ENCODE measurements around the gene RAB18. TPM values are rescaled to one million over a fixed set of nuclear protein-coding genes. Genes with fewer than 3 reads are reported as not detected.

RAB18 gene
- polyA plus RNA-seq, 1 donor (not counting 4 experiments of a cell fraction or from before 2014, with no cell fraction given), result 179 TPM

GRCh38 chr10:27540672-27541071, 36.6 kb downstream of the RAB18 start:
- H3K27me3 ChIP-seq (ENCODE audit: control insufficient read depth, extremely low read depth, insufficient read depth, low read length), result no peaks in the 10 kb centered on the region
- FAIRE-seq (no peak), DNase-seq (ENCODE audit: low read depth, low spot score) (no peak)
- no peak overlapping the region for H2AFZ ChIP-seq (ENCODE audit: control insufficient read depth, low read length)
- H4K20me1 ChIP-seq (ENCODE audit: control insufficient read depth, extremely low read depth, insufficient read depth, low read length), result no peaks in the 10 kb centered on the region
- peaks cover 5 to 17% of the 10 kb centered on the region in 2 experiments for H3K36me3 ChIP-seq (ENCODE audit: control insufficient read depth in 2 of 2, extremely low read depth in 1 of 2, insufficient read depth in 2 of 2, low read length in 2 of 2)
- no peak for TF ChIP-seq EZH2 (IDR thresholded peaks at IDR 0.05; ENCODE audit: low read length)
- TF ChIP-seq, protein P1, sequence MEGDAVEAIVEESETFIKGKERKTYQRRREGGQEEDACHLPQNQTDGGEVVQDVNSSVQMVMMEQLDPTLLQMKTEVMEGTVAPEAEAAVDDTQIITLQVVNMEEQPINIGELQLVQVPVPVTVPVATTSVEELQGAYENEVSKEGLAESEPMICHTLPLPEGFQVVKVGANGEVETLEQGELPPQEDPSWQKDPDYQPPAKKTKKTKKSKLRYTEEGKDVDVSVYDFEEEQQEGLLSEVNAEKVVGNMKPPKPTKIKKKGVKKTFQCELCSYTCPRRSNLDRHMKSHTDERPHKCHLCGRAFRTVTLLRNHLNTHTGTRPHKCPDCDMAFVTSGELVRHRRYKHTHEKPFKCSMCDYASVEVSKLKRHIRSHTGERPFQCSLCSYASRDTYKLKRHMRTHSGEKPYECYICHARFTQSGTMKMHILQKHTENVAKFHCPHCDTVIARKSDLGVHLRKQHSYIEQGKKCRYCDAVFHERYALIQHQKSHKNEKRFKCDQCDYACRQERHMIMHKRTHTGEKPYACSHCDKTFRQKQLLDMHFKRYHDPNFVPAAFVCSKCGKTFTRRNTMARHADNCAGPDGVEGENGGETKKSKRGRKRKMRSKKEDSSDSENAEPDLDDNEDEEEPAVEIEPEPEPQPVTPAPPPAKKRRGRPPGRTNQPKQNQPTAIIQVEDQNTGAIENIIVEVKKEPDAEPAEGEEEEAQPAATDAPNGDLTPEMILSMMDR (optimal IDR thresholded peaks at IDR 0.05 in 1 of 3, IDR thresholded peaks at IDR 0.05 in 1 of 3, conservative IDR thresholded peaks at IDR 0.05 in 1 of 3; ENCODE audit: extremely low read depth in 1 of 3, insufficient read depth in 2 of 3, low read length in 3 of 3), result no peak
- no peak overlapping the region for H3K4me3 ChIP-seq (ENCODE audit: control insufficient read depth in 2 of 3, extremely low read depth in 1 of 3, insufficient read depth in 2 of 3, low read depth in 1 of 3, low read length in 3 of 3)
- H3K4me2 ChIP-seq (ENCODE audit: control insufficient read depth, extremely low read depth, insufficient read depth, low read depth, low read length), result no peak overlapping the region
- no peak overlapping the region for H3K9ac ChIP-seq (ENCODE audit: control insufficient read depth, extremely low read depth, insufficient read depth, low read length)
- H3K9me3 ChIP-seq (ENCODE audit: control insufficient read depth, low read depth, low read length), result no peaks in the 10 kb centered on the region
- no peak overlapping the region for H3K27ac ChIP-seq (ENCODE audit: control insufficient read depth, insufficient read depth, low read length)
- peaks cover 2% of the 10 kb centered on the region for H3K79me2 ChIP-seq (ENCODE audit: control insufficient read depth, insufficient read depth, low read length)
- dilution Hi-C loops (cut with MboI; ENCODE audit: extremely low pct_ligation_motif_present, low sequenced_read_pairs), result no loop called here
- peaks cover 4% of the 10 kb centered on the region for H3K4me1 ChIP-seq (ENCODE audit: control insufficient read depth, extremely low read depth, insufficient read depth, low read length)
- no peaks in the 10 kb centered on the region for H3K9me1 ChIP-seq (ENCODE audit: control insufficient read depth, extremely low read depth, insufficient read depth, low read length)

DNA sequence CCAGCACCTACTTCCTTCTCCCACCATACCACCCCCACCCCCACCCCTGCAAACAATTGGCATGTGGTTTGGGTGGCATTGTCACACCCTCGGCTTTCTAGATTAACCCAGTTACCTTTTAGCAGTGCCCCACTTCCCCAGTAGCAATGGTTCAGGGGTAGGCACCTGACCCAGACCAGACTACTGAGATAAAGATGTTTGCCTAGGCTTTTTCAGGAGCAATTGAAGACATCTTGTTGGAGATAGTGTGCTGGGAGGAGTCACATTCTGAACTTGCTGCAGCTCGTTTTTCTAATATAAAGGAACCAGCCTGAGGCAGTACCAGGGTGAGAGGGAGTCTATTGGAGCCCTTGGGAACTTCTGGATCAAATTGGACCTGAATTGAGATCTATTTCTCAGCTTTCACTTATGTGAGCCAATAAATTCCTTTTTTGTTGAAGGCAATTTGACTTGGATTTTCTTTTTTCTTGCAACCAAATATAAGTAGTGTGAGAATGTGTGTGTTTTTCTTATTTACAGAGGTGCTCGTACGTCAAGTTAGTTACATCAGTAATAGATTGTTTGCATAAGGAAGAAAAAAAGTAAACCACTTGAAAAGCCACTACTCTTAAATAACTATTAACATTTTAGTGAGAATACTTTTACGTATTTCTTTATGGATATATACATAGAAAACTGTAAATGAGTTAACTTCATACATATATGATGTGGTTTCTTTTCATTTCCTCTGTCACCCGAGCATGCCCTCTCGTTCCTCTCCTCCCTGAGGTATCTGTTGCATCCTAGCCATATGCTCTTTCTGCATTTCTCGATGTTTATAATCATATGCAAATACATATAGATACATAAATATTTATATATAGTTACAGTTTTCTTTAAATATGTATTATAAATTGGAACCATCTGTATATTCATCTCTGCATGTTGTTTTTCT, 38.0 kb downstream of the RAB18 start:
- Histone ChIP-seq H3K27me3 (ENCODE audit: control insufficient read depth, extremely low read depth, insufficient read depth, low read length) (no peaks in the 10 kb centered on the region), H2AFZ (ENCODE audit: control insufficient read depth, low read length) (no peak overlapping the region), H4K20me1 (ENCODE audit: control insufficient read depth, extremely low read depth, insufficient read depth, low read length) (no peaks in the 10 kb centered on the region), H3K4me3 (ENCODE audit: control insufficient read depth in 2 of 3, extremely low read depth in 1 of 3, insufficient read depth in 2 of 3, low read depth in 1 of 3, low read length in 3 of 3) (no peak overlapping the region), H3K9me1 (ENCODE audit: control insufficient read depth, extremely low read depth, insufficient read depth, low read length) (no peaks in the 10 kb centered on the region), H3K4me2 (ENCODE audit: control insufficient read depth, extremely low read depth, insufficient read depth, low read depth, low read length) (no peak overlapping the region), H3K27ac (ENCODE audit: control insufficient read depth, insufficient read depth, low read length) (no peak overlapping the region), H3K9me3 (ENCODE audit: control insufficient read depth, low read depth, low read length) (no peaks in the 10 kb centered on the region), H3K36me3 (ENCODE audit: control insufficient read depth in 2 of 2, extremely low read depth in 1 of 2, insufficient read depth in 2 of 2, low read length in 2 of 2) (peaks cover 5 to 12% of the 10 kb centered on the region in 2 experiments), H3K79me2 (ENCODE audit: control insufficient read depth, insufficient read depth, low read length) (peaks cover under 1% of the 10 kb centered on the region), H3K4me1 (ENCODE audit: control insufficient read depth, extremely low read depth, insufficient read depth, low read length) (peaks cover 4% of the 10 kb centered on the region), H3K9ac (ENCODE audit: control insufficient read depth, extremely low read depth, insufficient read depth, low read length) (no peak overlapping the region)
- FAIRE-seq (no peak), DNase-seq (ENCODE audit: low read depth, low spot score) (no peak)
- dilution Hi-C loops (cut with MboI; ENCODE audit: extremely low pct_ligation_motif_present, low sequenced_read_pairs), result no loop called here
- no peak for TF ChIP-seq EZH2 (IDR thresholded peaks at IDR 0.05; ENCODE audit: low read length)
- TF ChIP-seq, protein P1 (optimal IDR thresholded peaks at IDR 0.05 in 1 of 3, IDR thresholded peaks at IDR 0.05 in 1 of 3, conservative IDR thresholded peaks at IDR 0.05 in 1 of 3; ENCODE audit: extremely low read depth in 1 of 3, insufficient read depth in 2 of 3, low read length in 3 of 3), result no peak

Measured in keratinocyte (primary cell).